ENCODE measurements around the gene AGAP5. TPM values are rescaled to one million over a fixed set of nuclear protein-coding genes. Genes with fewer than 3 reads are reported as not detected.

AGAP5 gene
- total and polyA plus RNA-seq, 9 of the 15 experiments (the other 6 are each of a cell fraction or from before 2014, with no cell fraction given): 0.32 to 7.5 (median 5.3) TPM

DNA sequence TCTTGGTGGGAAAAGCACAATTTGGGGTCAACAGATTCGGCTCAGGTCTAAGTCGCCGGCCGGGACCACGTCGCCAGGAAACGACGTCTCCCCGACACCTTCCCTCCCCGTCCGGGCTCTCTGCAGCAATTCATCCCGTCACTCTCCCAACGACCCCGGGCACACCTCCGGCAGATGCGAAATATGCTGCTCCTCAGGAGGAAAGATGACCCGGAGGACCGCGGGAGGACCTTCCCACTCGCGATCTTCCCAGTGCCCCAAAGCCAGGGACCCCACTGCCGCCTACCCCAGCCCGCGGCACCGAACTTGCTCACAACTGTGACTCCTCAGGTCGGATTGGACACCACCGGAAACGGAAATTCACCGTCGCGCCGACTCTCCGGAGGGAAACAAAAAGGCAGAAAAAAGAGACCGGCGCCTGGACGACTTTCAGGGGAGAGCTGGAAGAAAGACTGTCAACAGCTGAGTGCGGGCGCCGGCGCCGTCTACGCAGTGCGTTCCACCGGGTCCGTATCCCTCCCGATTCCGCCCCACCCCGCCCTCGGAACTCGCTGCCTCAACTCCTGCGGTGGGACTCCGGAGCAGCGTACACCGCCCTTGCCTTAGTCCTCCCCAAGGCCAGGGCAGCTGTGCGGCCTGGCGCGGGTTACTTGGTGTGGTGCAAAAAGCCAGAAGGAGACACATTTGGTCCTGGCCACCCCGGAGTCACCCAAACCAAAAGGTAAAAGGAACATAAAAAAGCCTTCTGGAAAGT is 32.4 kb upstream of the AGAP5 start (continued):
- TF ChIP-seq MGA (IDR thresholded peaks at IDR 0.05) (no peak), LCOR (CRISPR knock-in tag; IDR thresholded peaks at IDR 0.05) (peak; percentile 86), TRIM28 (IDR thresholded peaks at IDR 0.05) (0 out of 2 replicates have a peak, but pooled peaks have one; percentile 16), THAP12 (CRISPR knock-in tag; IDR thresholded peaks at IDR 0.05) (peak; percentile 41; the same call in 1 of the 2 replicates), PHF8 (IDR thresholded peaks at IDR 0.05; ENCODE audit: borderline replicate concordance, low read length) (peak; percentile 91), ZNF586 (CRISPR knock-in tag; conservative IDR thresholded peaks at IDR 0.05) (no peak), ZEB2 (IDR thresholded peaks at IDR 0.05) (peak; percentile 98), KHSRP (IDR thresholded peaks at IDR 0.05) (no peak; the same call in 1 of the 2 replicates), ZSCAN32 (CRISPR knock-in tag; IDR thresholded peaks at IDR 0.05) (no peak)
- TF ChIP-seq, protein P1, sequence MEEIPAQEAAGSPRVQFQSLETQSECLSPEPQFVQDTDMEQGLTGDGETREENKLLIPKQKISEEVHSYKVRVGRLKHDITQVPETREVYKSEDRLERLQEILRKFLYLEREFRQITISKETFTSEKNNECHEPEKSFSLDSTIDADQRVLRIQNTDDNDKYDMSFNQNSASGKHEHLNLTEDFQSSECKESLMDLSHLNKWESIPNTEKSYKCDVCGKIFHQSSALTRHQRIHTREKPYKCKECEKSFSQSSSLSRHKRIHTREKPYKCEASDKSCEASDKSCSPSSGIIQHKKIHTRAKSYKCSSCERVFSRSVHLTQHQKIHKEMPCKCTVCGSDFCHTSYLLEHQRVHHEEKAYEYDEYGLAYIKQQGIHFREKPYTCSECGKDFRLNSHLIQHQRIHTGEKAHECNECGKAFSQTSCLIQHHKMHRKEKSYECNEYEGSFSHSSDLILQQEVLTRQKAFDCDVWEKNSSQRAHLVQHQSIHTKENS (CRISPR knock-in tag; IDR thresholded peaks at IDR 0.05): no peak
- TF ChIP-seq, protein P2, sequence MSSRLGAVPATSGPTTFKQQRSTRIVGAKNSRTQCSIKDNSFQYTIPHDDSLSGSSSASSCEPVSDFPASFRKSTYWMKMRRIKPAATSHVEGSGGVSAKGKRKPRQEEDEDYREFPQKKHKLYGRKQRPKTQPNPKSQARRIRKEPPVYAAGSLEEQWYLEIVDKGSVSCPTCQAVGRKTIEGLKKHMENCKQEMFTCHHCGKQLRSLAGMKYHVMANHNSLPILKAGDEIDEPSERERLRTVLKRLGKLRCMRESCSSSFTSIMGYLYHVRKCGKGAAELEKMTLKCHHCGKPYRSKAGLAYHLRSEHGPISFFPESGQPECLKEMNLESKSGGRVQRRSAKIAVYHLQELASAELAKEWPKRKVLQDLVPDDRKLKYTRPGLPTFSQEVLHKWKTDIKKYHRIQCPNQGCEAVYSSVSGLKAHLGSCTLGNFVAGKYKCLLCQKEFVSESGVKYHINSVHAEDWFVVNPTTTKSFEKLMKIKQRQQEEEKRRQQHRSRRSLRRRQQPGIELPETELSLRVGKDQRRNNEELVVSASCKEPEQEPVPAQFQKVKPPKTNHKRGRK (tag; IDR thresholded peaks at IDR 0.05): no peak
